CD4-positive, alpha-beta T cell treated with Interleukin-4 for 1 hour (primary cell): ENCODE data around the gene ABCA1.

Experiments used
- DNase-seq, 2 donors: peaks; one replicate each; pipeline ENCODE4 v3.0.0-alpha.2; 2020 to 2022

The ABCA1 gene

DNA sequence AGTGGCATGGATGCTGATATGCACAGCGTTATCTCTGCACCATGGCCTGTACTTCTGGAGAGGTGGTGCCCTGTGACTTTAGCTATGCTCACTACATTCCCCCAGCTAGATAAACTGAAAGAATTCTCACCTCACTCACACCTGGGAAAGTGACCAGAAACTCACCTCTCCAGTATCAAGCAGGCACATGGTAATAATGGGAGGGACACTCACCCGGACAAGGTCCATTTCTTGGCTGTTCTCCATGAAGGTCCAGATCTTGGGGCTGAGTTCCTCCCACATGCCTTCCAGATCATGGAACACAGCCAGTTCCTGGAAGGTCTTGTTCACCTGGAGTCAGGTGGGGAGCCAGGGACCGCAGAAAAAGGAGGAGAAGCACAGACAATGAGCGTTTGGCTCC, 91.2 kb downstream of the ABCA1 start:
- DNase-seq, result no peak

DNA sequence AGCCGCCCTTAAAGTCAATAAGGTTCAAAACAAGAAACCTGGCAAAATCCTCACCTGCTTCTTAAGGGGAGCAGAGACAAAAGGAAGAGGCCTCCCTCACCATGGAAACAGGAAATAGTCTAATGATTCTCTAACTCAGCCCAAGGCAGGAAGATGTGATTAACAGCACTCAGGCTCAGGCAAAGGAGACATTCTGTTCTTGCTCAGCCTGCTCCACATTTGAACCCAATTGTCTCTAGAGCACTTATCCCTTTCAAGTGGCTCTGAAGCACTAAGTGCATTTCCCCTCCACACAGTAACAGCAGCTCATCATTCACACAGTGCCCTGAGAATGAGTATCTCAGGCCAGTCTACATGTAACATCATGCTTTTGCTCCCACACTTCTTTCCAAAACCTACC, 91.7 kb downstream of the ABCA1 start:
- DNase-seq, result no peak

DNA sequence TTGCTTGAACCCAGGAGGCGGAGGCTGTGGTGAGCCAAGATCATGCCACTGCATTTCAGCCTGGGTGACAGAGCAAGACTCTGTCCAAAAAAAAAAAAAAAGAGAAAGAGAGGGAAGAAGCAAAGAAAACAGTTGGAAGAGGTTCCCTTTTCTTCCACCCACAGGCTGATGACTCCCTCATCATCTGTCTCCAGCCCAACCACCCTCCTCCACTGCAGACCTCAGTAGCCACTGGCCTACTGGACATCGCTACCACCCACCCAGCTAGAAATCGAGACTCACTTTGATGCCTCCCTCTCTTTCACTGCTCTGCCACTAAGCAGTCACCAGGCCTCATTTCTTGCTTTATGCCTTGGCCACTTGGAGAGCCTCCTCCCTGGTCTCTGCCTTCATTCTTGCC, 92.8 kb downstream of the ABCA1 start:
- no peak for DNase-seq

DNA sequence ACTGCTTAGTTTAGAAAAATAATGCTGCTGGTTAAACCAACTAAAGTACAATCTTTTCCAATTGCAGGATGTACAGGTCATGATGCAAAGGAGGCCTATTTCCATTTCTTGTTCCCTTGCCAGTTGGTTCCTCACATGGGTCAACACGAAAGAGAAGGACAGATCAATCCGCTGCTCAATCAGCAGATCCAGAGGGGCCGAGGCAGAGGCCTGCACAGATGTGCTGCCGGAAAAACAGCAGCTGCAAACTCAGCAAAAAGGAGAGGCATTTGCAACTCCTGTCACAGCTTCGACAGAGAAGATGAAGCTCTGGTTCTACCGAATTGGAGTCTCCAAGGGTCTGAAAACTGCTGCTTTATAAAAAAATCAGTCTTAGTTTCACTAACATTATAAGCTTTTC, 94.3 kb downstream of the ABCA1 start:
- DNase-seq, result no peak

DNA sequence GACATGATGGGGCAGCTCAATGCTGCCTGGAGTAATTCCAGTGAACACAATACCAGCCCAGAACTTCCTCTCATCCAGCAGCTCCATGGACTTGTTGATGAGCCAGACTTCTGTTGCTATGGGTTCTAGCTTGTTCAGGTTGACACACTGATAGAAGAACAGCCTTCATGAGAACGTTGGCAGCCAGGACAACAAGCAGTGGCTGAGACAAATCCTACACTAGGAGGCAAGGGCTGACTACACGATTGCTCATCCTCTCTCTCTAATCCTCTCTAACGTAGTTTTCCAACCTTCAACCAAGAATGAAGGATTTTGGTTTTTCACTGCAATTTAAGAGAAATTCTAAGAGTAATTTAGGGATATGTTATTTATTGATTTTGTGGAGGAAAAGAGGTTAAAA, 96.3 kb downstream of the ABCA1 start:
- no peak for DNase-seq

DNA sequence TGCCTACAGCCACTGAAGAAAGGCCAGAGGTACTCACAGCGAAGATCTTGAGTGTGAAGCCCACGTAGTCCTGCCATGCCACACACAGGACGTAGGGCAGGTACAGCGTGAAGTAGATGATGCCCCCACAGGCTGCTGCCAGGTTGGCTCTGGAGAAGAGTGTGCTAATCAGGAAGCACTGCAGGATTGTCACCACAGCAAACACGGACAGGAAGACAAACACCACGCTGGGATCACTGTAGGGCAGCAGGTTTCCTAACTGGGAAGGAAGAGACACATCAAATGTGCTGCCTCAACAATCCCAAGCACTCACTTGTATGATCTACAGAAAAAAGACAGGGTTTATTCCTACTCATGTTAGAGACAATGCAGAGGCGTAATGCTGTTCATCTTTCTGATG, 101.0 kb downstream of the ABCA1 start:
- DNase-seq, result no peak

DNA sequence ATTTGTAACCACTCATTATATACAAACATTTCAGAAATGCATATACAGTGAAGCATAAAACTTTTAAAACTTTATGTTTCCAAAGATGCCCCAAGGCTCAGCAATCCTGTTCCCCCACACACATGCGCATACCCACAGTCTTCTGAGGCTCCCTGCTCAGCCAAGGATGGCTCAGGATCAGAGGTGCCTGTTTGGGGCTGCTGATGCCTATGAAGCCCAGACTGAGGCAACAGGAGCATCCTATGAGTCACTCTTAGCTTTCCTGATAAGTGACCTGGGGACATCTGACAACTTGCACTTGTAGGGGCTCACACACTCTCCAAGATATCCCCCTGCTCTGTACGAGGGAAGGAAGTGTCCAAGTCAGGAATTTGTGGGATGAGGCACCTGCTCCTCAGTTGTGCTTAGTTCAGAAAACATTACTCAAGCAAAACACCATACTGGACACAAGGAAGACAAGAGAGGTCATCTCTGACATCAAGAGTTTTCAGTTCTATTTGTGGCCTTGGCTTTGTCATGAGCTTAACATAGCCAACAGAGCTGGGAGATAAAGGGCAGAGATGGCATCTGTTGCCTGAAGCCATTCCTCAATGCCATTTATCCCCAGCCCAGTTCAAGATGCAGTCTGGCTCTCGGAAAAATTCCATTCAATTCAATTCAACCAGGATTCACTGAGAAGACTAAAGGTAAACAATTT, 101.7 kb downstream of the ABCA1 start:
- no peak for DNase-seq

DNA sequence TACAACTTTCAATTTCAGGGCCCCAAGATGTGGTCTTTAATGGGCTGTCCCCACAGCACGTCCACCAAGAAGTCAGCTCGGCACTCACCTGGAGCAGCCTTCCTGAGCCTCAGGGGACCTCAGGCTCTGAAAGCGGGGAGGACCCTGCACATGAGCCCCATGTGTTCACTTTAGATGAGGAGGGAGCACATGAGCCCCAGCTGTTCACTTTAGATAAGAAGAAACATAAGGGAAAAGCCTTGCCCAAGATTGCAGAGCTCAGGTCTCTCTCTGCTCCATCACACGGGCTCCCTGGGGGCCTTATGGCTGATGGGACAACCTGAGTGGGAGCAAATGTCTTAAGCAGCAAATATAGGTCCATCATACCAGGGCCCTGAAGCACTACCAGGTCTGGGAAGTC, 107.6 kb downstream of the ABCA1 start:
- no peak for DNase-seq

DNA sequence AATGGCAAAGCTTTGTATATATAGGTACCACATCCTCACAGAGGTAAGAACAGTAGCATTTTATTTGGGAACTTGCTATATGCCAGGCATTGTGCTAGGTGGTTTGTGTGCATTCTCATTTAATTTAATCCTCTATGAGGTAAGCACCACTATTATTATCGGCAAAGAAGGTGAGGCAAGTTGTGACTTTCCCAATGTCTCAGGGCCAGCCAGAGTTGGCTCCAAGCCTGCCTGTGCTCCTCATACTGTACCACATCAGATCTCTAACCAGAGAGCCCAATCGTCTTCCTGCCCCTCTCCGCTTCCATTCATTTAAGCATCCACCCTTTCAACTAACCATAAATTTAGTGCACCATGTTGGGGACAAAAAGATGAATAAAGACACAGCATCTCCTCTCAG, 108.9 kb downstream of the ABCA1 start:
- no peak for DNase-seq

DNA sequence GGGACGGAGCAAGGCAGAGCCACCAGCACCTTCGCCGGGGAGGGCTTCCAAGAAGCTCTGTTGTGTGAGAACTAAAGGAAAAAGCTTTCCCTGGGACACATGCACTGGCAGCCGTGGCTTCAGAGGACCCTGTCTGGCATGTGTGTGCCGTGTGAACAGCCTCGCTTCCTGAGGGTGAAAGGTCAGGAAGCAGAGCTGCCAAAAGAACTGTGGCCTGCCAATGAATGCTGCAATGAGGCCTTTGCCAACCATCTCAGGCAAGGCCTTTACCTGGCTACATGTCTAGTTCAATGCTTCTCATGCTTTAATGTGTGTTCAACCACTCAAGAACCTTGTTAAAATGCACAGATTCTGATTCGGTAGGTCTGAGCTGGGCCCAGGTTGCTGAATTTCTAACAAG, 110.5 kb downstream of the ABCA1 start:
- DNase-seq, result no peak

DNA sequence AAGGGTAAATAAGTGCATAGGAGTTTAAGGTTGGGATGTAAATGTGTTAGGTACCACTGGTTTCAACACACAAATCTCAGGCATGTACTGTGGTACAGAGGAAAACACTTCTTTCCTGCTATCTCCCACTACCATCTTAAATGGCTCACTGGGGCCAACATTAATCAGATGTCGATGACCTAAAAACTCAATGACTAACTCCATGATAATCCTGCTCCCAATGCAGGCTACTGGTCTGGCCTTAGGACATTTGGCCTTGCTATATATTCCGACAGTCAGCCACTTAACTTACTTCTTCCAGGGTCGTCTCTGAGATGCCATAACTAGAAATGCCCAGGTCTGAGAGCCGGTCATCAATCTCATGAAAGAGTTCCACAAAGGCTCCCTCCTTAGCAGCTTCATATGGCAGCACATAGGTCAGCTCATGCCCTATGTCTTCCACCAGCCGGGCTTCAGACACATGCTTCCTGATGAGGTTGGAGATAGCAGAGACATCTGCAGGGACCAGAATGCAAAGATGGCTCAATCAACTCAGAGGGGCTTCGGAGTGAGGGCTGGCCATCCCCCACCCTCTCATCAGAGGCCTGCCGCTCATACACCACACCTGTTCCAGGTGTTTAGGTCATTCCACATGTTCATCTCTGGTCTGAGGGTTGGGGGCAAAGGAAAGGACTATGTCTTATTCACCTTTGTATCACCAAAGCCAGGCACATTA, 111.9 kb downstream of the ABCA1 start:
- DNase-seq, result no peak

DNA sequence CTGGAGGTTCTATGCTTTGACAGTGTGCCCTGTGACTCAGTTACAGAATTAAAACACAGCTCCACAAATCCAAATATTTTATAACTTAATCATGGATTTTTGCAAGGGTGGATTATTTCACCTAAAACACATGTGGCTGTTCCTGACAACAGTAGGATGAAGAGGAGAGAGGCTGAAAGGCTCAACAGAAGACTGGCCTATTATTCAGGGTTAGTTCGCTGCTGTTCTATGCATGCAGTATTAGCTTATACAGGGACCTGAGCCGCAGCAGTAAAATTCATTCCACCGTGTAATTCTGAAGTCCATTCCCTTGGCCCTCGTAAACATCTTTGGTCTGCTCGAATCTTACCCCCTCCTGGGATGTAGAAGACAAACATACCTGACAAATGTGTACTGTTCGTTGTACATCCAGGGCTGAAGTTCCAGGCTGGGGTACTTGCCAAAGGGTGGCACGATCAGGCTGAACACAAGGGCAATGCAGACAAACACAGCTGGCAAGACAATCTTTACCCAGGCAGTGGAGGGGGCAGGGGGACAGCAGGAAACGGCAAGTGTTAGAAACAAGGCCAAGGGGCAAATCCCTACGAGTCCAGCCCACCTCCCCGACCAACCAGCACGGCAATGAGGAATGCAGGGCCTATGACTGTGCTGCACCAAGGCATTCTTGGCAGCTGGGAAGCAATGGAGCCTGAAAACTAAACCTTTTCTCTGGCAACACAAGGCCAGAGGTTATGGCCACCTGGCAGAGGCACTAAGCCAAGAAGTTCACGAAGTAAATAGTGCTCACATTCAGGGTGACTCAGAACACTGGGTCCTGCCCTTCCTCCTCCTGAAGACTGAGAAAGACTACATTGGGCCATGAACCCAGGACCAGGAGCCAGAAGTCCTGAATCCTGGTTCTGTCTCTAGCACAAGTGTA, 117.3 kb downstream of the ABCA1 start:
- DNase-seq, result no peak

DNA sequence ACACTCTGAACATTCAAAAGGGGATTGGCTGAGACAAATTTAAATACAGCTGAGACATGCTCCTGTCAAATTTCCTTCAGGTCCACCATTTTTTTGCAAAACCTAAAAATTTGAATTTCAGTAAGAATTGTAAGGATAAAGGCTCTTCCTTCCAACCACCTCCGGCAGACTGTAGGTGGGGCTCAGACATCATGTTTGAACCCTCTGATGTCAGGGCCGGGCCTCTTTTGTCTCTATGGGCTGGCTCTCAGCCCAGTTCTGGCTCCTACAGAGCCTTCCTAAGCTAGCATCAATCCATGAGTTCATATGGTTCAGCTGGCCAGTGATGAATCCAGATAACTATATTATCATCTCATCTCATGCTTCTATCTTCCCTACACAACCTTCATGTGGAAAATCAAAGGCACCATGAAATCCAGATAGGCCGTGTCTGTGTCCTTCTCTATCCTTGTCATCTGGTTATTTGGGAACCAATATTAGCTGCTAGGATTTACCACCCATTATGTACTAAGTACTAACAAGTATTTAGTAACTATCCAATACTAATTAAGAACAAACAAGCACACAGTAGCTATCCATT, 119.8 kb downstream of the ABCA1 start:
- no peak for DNase-seq

DNA sequence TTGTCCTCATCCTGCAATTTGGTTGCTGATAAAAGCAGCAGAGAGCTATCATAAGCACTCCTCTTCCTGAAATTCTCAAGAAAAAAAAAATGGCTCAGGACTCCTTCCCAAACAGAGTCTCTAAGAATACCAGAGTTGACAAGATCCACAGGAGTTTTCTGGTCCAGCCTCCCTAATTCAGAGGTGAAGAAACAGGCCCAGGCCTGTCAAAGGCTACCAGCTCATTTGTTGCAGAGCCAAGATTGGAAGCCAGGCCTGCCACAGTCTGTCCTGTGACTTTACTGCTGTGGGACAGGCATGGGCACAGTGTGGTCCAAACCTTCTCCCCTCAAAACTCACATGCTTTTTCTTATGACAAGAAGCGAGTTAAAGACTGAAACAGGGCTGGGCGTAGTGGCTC, 122.5 kb downstream of the ABCA1 start:
- no peak for DNase-seq

DNA sequence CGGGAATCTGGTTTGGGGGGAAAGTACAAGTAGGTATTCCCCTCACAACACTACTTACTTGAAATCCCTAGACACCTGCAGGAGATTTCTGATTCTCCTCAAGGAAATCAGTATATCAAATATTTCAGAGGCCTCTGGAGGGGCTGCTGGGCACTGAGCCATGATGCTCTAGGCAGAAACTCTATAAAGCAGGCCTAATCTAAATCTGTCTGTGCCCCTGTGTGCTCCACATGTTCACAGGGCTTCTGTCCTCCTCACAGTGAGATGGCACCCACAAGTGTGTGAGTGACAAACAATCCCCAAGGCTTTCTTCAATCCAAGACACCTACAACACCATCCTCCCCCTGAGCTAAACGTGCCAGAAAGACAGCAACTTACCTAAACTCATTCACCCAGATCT, 125.0 kb downstream of the ABCA1 start:
- no peak for DNase-seq

DNA sequence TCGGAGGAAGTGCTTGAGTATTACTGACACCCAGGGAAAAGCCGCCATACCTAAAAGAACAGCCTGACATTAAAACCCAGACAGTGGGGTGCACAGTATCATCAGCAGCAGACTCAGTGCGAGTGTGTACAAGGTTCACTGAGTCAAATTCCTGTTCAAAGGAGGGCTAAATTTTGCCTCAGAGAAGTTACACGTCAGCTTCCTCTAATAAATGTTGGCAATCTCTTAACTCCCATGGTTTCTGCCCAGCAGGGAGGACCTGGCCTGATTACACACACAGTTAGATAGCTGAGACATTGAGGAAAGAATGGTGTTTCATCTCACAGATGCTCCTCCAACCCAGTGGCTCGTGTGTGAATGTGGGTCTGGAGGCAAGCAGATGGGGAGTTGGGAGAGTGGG, 125.8 kb downstream of the ABCA1 start:
- no peak for DNase-seq

DNA sequence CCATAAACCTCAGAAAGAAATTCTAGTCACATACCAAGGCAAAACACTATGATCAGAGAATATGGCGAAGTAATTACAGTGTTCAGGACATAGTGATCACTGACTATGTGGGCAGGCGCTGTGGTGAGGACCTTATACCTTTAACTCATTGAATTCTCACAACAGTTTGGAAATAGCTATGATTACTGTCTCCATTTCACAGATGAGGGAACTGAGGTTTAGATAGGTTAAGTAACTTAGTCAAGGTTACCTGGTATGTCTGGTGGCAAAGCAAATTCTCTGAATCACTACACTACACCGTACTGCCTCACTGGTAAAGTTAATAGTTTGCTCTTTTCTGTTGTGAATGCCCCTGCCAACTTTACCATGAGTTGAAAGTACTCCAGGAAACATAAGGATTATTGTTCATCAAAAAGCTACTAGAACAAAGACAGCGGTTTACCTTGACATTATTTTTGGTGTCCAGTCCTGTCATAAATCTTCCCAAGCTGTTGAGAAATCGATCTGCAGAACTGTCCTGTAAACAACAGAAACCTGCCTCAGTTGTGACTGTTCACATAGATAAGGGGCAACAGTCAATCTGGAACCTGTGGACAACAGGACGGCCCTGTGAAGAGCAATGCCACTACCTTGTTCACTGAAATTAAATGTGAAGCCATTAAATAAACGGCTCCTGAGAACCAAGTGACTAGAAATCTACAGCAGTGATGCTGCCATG, 127.7 kb downstream of the ABCA1 start:
- DNase-seq, result no peak

DNA sequence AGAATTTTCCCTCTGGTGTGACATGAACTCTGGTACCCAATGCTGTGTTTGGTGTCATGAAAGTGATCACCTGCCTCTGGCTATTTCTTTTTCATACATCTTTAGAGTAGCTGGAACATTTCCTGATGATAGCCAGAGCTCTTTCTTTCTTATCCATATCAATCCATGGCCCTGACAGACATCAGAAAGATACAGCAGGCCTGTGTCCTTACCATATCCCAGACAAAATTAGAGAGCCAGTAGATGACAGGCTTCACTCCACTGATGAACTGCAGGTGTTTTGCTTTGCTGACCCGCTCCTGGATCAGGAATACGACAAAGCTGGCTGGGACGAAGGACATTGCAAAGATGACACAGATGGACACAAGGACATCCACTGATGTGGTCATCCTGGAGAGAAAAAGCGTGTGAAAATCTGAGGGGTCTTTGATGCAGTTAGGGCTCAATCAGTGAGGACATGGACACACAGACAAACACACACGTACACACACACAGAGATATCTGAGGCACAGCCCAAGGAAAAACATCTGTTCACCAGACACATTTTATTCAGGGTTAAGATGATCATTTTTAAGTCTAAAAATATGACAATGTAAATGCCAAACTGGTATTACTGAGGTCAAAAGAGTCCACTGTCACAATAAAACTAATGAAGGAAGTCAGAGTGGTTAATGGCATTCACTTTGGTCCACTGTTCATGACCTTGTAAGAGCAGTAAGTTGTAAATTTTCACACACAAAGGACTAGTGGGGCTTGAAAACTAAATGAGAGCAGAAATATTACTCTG, 129.6 kb downstream of the ABCA1 start:
- no peak for DNase-seq

DNA sequence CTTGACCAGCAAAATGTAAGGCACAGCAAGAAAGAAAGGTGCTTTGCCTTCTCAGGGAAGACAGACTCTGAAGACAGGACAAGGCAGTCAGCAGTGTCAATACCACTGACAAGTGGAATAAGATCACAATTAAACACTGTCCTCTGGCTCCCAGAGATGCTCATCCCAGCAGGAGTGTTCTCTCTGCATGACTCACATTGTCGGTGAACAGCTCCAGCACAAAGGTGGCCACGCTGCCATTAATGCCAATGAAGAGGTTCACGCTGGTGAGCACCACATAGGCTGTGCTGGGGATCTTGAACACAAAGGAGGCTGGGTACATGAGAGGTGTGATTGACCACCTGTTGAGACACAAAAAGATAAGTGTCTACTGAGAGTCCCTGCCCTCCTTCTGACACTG, 132.1 kb downstream of the ABCA1 start:
- DNase-seq, result no peak

DNA sequence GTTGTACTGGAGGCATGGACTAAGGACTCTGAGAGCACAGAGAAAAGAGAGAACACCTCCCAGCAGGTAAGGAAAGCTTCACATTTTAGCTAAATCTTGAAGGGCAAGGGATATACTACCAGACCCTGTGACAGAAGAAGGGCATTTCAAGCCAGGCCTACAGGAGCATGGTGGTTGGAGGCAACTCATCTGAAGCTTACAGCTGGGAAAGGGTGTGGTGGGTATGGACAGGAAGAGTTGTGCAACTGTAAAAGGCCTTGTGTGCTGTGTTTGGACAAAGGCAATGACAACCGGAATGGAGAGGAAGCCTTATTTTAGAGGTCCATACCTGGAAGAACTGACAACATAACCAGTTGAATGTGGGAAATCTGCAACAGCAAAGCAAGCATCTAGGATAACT, 132.9 kb downstream of the ABCA1 start:
- no peak for DNase-seq

DNA sequence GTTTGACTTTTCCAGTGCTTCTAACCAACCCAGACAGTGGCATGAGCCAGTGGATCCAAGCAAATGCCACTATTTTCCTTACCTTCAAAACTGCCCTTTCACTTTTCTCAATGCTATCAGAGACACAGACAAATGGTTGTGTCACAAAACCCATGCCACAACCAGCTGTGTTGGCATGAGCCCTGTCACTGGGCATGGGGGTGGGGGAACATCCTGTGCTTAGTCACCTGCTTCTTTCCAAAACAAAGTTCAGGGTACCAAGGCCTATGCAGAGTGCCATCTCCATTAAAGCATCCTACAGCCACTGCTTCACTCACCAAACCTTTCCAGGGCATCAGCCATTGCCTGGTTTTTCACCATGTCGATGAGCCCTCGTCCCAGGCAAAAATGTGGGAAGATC, 133.9 kb downstream of the ABCA1 start:
- DNase-seq, result no peak

DNA sequence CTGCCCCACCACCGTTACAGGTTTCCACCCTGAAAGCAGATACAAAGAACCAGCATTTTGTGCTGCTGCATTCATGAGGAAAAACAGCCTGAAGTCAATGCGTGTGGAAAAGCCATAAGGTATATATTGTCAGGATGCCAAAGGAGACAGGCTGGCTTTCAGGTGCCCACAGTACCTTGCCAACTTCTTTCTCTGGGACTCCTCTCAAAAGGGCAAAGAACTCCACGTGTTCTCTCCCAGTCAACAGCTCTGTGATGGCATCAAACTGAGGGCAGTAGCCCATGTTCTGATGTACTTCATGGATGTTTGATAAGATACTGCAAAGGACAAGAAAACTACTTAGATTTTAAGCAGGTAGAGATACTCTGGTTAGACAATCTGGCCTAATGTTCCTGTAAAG, 139.7 kb downstream of the ABCA1 start:
- no peak for DNase-seq
